Middle frontal gyrus (tissue), 1 donor: ENCODE results near the gene OSTC.
A peak's percentile ranks its signal among the peaks of the same experiment; 100 is the strongest.

Source experiments
- DNase-seq: peaks from one replicate; pipeline ENCODE4 v3.0.0-alpha.2; 2015; ENCODE audit warnings: low spot score; ENCODE audit errors: extremely low spot score

Gene OSTC

DNA sequence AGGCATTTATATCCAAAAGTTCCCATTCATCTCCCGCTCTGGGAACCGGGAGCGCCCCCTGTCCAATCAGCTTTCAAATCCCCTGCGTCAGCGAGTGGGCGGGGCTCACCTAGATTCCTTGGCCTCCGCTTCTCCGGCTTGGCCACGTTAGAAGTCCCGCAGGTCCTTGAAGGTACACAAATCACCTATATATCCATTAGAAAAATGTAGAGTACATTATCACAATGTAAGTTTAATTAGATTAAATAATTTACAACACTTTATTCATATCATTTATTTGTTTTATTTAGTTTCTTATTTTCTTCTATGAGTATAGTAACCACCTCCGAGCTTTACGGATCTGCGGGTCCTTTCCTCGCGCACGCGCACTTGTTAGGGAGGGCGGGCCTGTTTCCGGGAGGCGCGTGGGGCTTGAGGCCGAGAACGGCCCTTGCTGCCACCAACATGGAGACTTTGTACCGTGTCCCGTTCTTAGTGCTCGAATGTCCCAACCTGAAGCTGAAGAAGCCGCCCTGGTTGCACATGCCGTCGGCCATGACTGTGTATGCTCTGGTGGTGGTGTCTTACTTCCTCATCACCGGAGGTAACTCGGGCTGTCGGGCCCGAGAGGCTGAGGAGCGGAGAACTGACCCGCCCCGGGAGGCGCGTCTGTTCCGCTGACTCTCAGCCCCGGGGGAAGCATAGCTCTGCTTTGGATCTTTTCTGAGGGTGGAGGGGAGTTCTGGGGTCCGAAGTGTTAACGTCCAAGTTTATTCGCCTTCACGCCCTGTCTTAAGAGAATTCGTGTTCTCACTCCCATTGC, at the start of gene OSTC:
TSS of gene OSTC (plus strand) at position 388 of the 802 bp plus-strand sequence. CDS start at position 445, 57 bp downstream.
- peak; percentile 92 for DNase-seq

DNA sequence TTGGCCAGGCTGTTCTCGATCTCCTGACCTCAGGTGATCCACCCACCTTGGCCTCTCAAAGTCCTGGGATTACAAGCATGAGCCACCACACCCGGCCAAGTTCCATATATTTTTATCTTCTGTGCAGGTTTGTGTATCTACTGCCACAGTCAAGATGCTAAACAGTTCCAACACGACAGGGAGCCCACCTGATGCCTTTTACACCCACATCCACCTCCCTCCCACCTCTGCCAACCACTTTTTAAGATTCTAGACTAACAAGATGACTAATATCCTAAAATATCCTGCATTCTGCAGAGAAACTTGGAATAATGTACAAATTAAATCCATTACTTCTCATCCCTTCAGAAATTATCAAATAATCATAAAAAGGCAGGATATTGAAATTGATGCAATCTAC, 49.3 kb upstream of the OSTC start:
- DNase-seq, result no peak

DNA sequence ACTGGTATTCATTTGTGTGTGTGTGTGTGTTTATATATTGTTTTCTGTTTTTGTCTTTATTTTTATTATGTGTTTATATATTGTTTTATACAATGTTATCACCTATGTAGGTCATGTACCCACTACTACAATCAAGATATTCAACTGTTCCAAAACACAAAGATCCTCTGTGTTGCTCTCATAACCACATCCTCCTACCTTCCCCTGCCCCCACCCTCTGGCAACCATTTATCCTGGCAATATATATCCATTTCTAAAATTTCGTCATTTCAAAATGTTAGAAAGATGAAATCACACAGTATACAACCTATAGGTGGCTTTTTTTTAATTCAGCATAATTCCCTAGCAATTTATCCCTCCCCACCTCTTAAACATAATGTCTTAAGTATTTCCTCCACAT, 48.9 kb upstream of the OSTC start:
- no peak for DNase-seq

DNA sequence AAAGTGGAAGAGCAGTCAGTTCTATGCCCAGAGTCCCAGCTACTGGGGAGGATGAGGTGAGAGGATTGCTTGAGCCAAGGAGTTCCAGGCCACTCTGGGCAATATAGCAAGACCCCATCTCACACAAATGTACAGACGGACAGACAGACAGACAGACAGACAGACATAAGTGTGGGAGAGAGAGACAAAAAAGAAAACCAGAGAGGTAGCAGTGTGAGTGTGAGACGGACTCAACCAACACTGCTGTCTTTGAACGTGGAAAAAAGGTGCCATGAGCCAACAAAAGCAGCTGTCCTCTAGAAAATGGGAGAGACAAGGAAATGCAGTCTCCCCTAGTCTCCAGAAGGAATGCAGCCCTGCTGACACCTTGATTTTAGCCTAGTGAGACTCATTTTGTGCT, 48.2 kb upstream of the OSTC start:
- DNase-seq, result no peak

DNA sequence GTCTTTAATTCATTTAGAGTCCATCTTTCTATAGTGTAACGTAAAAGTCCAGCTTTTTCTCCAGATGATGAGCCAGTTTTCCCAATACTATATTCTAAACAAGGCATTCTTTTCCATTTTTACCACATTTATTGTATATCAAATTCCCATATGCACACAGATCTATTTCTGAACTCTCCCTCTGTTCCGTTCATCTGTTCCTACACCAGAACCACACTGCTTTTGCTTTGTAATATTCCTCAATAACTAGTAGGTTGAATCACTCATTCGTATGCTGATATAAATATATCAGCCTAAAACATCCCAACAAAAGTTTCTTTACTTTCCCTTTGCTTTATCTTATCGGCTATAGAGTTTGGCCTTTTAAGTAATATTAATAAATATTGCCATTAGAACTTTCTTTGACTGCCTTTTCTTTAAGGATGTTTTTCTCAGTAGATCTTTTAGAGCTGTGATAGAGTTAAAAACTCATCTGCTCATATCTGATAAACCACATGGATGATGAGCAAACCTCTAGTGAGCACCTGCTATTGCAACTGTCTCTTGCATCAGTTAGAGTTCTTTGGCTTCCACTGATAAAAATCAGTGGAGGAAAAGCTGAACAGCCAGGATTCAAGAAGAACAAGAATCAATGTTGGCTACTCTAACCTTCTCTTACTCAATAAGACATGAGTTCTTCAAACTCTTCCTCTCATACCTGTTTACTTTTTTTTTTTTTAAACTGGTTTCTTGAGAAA, 43.2 kb upstream of the OSTC start:
- DNase-seq, result no peak

DNA sequence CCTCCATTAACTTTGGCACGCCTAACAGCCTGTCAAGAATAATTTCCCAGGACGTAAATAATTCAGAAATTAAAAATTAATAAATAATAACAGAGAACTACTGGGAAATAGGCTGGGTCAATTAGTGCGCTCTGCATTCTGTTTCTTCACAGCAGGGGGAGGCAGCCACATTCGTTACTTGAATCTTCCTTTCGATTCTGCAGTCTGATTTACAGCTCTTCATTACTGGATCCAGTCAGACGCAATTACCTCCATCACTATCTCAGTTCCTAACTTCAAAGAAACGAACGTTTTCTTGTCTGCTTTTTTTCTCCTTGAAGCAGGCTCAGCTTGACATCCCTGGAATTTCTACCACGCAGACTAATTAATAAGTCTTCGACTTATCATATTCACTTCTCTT, 39.0 kb upstream of the OSTC start:
- DNase-seq, result no peak

GRCh38 chr4:108612365-108612764, 38.0 kb upstream of the OSTC start:
- DNase-seq, result no peak

- DNase-seq, result no peak
Measured at GRCh38 chr4:108619372-108620100, 30.9 kb upstream of the OSTC start.

- peak; percentile 97 for DNase-seq
Measured at GRCh38 chr4:108620101-108620932, 30.1 kb upstream of the OSTC start, which contains the start of gene RPL34. RPL34 (plus strand) TSS chr4:108620576; CDS start chr4:108621960, 1,384 bp downstream.

DNA sequence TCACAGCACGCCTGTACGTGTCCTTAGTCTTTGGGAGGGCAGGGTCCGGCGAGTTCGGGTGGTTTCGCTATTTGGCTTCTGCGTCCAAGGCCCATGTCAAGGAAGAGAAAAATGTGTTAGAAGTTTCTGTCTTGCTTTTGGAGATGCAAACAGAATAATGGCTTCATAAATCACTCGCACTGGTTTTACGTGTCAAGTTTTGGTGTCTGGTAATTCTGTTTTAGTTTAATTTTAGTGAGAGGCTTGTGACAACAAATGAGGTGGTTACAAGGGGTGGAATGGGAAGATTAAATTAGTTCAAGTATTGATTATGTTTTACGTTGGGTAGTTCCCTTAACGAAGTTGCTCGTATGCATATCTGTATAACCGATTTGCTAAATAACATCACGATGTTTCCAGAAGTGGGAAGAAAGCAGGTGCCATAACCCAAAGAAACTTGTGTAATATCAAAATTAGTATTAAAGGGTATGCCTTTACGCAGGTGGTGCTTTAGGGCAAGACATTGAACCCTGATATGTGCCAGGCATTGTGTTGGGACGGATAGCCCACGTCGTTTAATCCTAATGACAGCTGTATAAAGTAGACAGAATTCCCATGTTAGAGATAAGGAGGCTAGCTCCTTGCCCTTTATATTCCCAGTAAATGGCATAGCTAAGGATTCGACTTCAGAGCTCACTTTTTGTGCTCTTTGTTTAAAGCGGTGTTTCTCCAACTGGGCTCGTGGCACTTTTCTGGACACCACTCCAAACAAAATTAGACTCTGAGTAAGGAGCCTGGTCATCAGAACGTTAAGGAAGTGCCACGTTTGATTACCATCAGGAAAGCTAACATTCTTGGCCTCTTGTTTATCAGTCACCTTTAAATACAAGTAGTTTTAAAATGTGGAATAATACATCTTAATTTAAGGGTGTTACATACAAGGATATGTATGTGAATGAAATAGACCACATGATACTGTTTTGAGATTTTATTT, 29.2 kb upstream of the OSTC start:
- DNase-seq, result no peak

GRCh38 chr4:108622022-108622421, 28.4 kb upstream of the OSTC start:
- no peak for DNase-seq

- no peak for DNase-seq
Measured at GRCh38 chr4:108622828-108623227, 27.6 kb upstream of the OSTC start.

GRCh38 chr4:108624263-108625056, 25.9 kb upstream of the OSTC start:
- no peak for DNase-seq

DNA sequence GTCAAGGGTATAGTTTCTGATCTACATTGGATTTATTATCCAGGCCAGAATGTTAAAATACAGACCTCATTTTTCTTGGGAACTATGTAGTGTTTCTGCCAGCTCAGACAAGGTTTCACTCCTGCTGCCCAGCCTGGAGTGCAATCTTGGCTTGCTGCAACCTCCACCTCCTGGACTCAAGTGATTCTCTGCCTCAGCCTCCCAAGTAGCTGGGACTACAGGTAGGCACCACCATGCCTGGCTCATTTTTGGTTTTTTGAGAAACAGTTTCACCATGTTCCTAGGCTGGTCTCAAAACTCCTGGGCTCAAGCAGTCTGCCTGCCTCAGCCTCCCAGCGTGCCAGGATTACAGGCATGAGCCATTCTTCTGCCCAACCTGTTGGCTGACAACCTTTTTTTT, 24.3 kb upstream of the OSTC start:
- no peak for DNase-seq

DNA sequence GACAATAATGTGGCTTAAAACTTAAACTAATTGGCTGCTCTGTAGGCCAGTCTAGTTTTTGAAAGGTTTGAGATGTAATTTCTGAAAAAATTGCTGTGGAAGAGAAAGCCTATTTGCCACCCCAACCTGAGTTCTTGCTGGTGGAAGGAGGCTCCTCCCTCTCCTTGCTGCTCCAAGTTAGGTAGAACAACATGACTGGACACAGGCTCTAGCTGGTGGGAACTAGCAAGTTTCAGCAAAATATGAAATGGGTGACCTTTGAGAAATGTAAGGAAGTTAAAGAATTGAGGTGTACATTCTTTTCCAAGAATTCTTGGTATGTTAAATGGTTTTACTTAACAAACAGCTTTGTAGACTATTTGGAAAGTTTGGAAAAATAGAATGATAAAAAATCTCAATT, 22.0 kb upstream of the OSTC start:
- no peak for DNase-seq

GRCh38 chr4:108635070-108635655, 15.2 kb upstream of the OSTC start:
- DNase-seq, result no peak

DNA sequence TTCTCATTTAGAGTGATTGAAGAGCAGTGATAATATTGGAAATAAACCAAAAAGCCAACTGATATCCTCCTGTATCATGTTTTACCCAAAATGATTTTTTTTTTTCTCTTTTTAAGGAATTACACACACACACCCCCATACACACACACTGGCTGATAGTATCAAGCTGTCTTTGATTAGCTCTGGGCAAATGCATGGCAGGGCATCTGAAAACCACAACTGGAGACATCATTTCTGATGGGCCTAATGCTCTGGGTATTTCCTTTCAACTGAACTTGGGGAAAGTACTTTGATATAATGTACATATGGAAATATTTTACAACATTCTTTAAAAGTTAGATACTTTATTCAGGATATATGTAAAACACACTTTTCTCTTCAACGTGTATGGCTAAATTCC, 14.2 kb upstream of the OSTC start:
- no peak for DNase-seq

DNA sequence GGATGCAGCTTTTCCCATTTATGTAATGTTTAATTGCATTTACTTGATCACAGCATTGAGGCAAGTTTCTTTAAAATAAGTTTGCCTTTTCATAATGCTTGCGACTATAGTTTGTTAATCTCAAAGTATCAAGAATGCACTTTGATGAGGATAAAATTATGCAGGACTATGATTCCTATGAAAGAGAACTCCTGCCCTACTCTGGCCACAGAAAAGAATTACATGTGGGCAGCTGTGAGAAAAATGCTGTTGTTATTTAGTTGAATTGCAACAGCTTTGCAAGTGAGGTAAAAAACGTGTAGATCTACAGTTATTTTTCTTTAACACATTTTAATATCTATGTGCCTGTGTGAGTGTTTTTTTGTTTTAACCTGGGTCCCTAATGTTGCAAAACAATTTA, 12.5 kb upstream of the OSTC start:
- DNase-seq, result no peak

DNA sequence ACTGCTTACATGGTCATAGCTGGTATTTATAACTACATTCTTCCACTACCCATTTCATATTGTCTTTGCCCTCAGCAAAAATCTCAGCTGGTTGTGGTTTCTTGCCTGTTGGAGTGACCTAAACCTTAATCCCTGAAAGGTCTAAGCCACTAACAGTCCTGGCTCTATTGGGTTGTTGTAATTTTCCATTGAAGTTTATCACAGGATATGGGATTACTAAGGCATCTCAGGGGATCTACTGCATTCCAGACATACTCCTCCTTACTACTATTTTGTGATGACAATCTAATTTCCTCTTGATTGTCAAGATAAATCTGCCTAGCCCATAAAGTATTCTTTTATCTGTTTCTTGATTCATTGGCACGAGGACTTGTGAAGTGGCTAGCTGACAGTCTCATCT, 6.2 kb upstream of the OSTC start:
- DNase-seq, result no peak
